A549 treated with RU486 at 1 μM for 4 hours (cell line): Measurements from ENCODE around the gene LRRC32. TPM values are rescaled to one million over a fixed set of nuclear protein-coding genes. Genes with fewer than 3 reads are reported as not detected.

Experiments
- total RNA-seq: library from RNA; stranded (reverse); fragments of 200-300 nt; extraction: Qiagen RNA extraction; gene quantifications from 5 replicates; pipeline ENCODE4 v1.2.3, GENCODE V29; 2022; ENCODE audit warnings: low read depth

Gene LRRC32
- total RNA-seq, result 0.13 to 0.46 TPM (median 0.19 TPM) in 5 replicates

GRCh38 chr11:76670485-76671236, at the start of gene LRRC32:
Gene LRRC32 (minus strand): TSS chr11:76670747. CDS start chr11:76665954, 4,793 bp downstream.

Other genes starting within 250 kb of the LRRC32 start
- gene EMSY, start 225.7 kb downstream of the LRRC32 start, total RNA-seq, result 12.4 to 16.0 TPM (median 14.1 TPM) in 5 replicates
- 144 to 221 TPM (median 193 TPM) in 5 replicates for gene TSKU, start 112.6 kb upstream of the LRRC32 start, total RNA-seq
- 15.8 to 18.7 TPM (median 16.6 TPM) in 5 replicates for gene ACER3, start 190.2 kb upstream of the LRRC32 start, total RNA-seq